BLaER1 treated with 17β-estradiol and CSF1 and Interleukin-3, amounts not matched to agents 10 nM and 100 nM (cell line): ENCODE results near the gene MTM1.
A peak's percentile ranks its signal among the peaks of the same experiment; 100 is the strongest.

ENCODE experiments used
- H3K27ac ChIP-seq, 11 experiments: shearing (Covaris generic); formaldehyde crosslinking; 2 replicates each; pipeline ENCODE4 v1.8.1; 2022
- H3K27me3 ChIP-seq, 11 experiments: shearing (Covaris generic); formaldehyde crosslinking; 2 replicates each; pipeline ENCODE4 v1.8.1; 2022
- H3K36me3 ChIP-seq, 11 experiments: shearing (Covaris generic); formaldehyde crosslinking; 2 replicates each; pipeline ENCODE4 v1.8.1; 2022
- H3K4me1 ChIP-seq, 10 experiments: shearing (Covaris generic); formaldehyde crosslinking; 2 replicates each; pipeline ENCODE4 v1.8.1; 2022
- H3K4me2 ChIP-seq, 11 experiments: shearing (Covaris generic); formaldehyde crosslinking; 2 replicates each; pipeline ENCODE4 v1.8.1; 2022
- H3K4me3 ChIP-seq, 10 experiments: shearing (Covaris generic); formaldehyde crosslinking; 2 replicates each; pipeline ENCODE4 v1.8.1; 2022
- H3K9ac ChIP-seq, 11 experiments: shearing (Covaris generic); formaldehyde crosslinking; 2 replicates each; pipeline ENCODE4 v1.8.1; 2022
- H3K9me3 ChIP-seq, 11 experiments: shearing (Covaris generic); formaldehyde crosslinking; replicated peaks in 1 of 11; 2 replicates each; pipeline ENCODE4 v1.8.1; 2022
- H4K20me1 ChIP-seq, 11 experiments: shearing (Covaris generic); formaldehyde crosslinking; 2 replicates each; pipeline ENCODE4 v1.8.1; 2022
- Cebpa-rat ChIP-seq, 11 experiments: shearing (Covaris generic); IDR thresholded peaks; 2 replicates each; pipeline ENCODE4 v1.8.1; 2022

The MTM1 gene

GRCh38 chrX:150536455-150537116 lies 31.8 kb upstream of the MTM1 start:
- Histone ChIP-seq H3K36me3 (0 out of 22 replicates have a peak, but pooled peaks cover 0 to 4% (median 0%) of the 10 kb centered on the region in 11 experiments), H3K27ac (no peak overlapping the region), H3K9ac (no peak overlapping the region), H3K27me3 (no peaks in the 10 kb centered on the region), H3K4me1 (peaks cover 0 to 18% (median 5%) of the 10 kb centered on the region in 10 experiments; a peak in 11 of 20 replicates), H3K4me2 (no peak overlapping the region), H3K9me3 (peaks cover 44 to 70% (median 56%) of the 10 kb centered on the region in 11 experiments), H3K4me3 (no peak overlapping the region), H4K20me1 (no peaks in the 10 kb centered on the region)
- TF ChIP-seq Cebpa-rat (IDR thresholded peaks at IDR 0.05), result no peak

GRCh38 chrX:150537851-150538250 lies 30.6 kb upstream of the MTM1 start:
- no peak for TF ChIP-seq Cebpa-rat (IDR thresholded peaks at IDR 0.05)
- Histone ChIP-seq H3K9ac (no peak overlapping the region), H3K27ac (no peak overlapping the region), H4K20me1 (no peaks in the 10 kb centered on the region), H3K9me3 (peaks cover 44 to 70% (median 56%) of the 10 kb centered on the region in 11 experiments), H3K4me1 (peaks cover 0 to 31% (median 17%) of the 10 kb centered on the region in 10 experiments; a peak in 16 of 20 replicates), H3K4me3 (no peak overlapping the region), H3K4me2 (peak overlapping the region in 5 of 11 experiments; percentile 2 to 19 (median 10); a peak in 6 of 22 replicates), H3K36me3 (0 out of 22 replicates have a peak, but pooled peaks cover 0 to 4% (median 0%) of the 10 kb centered on the region in 11 experiments), H3K27me3 (no peaks in the 10 kb centered on the region)

GRCh38 chrX:150540965-150541364 lies 27.5 kb upstream of the MTM1 start:
- Histone ChIP-seq H4K20me1 (no peaks in the 10 kb centered on the region), H3K4me2 (peak overlapping the region in 6 of 11 experiments; percentile 45 to 92 (median 83); a peak in 5 of 22 replicates), H3K27me3 (no peaks in the 10 kb centered on the region), H3K4me3 (no peak overlapping the region), H3K36me3 (0 out of 22 replicates have a peak, but pooled peaks cover 0 to 4% (median 0%) of the 10 kb centered on the region in 11 experiments), H3K9ac (no peak overlapping the region), H3K9me3 (peaks cover 24 to 45% (median 39%) of the 10 kb centered on the region in 11 experiments), H3K27ac (no peak overlapping the region), H3K4me1 (peaks cover 10 to 59% (median 41%) of the 10 kb centered on the region in 10 experiments; a peak in 18 of 20 replicates)
- no peak for TF ChIP-seq Cebpa-rat (IDR thresholded peaks at IDR 0.05)

- 0 out of 22 replicates have a peak overlapping the region, but pooled peaks of 1 of the 11 experiments have one; percentile 5 for H3K27ac ChIP-seq
- no peaks in the 10 kb centered on the region for H4K20me1 ChIP-seq
- peaks cover 5 to 26% (median 20%) of the 10 kb centered on the region in 11 experiments; a peak in 19 of 22 replicates for H3K9me3 ChIP-seq
- H3K4me2 ChIP-seq, result peak overlapping the region; percentile 15 to 92 (median 73); a peak in 20 of 22 replicates
- peaks cover 28 to 74% (median 60%) of the 10 kb centered on the region in 10 experiments for H3K4me1 ChIP-seq
- H3K4me3 ChIP-seq, result no peak overlapping the region
- H3K27me3 ChIP-seq, result no peaks in the 10 kb centered on the region
- H3K9ac ChIP-seq, result peak overlapping the region in 3 of 11 experiments; percentile 9 to 21 (median 12); a peak in 2 of 22 replicates
- no peaks in the 10 kb centered on the region for H3K36me3 ChIP-seq
- TF ChIP-seq Cebpa-rat (IDR thresholded peaks at IDR 0.05), result no peak
Observed at GRCh38 chrX:150542846-150543229, 25.6 kb upstream of the MTM1 start.

GRCh38 chrX:150543230-150544155 lies 24.9 kb upstream of the MTM1 start:
- Histone ChIP-seq H3K9me3 (peaks cover 4 to 19% (median 14%) of the 10 kb centered on the region in 11 experiments; a peak in 13 of 22 replicates), H3K4me1 (peaks cover 34 to 76% (median 67%) of the 10 kb centered on the region in 10 experiments), H3K4me2 (peak overlapping the region; percentile 15 to 92 (median 73); a peak in 20 of 22 replicates), H3K36me3 (no peaks in the 10 kb centered on the region), H3K27me3 (no peaks in the 10 kb centered on the region), H3K9ac (peak overlapping the region in 3 of 11 experiments; percentile 9 to 21 (median 12); a peak in 3 of 22 replicates), H4K20me1 (no peaks in the 10 kb centered on the region), H3K4me3 (no peak overlapping the region), H3K27ac (peak overlapping the region in 1 of 11 experiments; percentile 5; a peak in 1 of 22 replicates)
- TF ChIP-seq Cebpa-rat (IDR thresholded peaks at IDR 0.05), result no peak

GRCh38 chrX:150544222-150544787 lies 24.1 kb upstream of the MTM1 start:
- H3K27ac ChIP-seq, result peak overlapping the region in 1 of 11 experiments; percentile 7; a peak in 1 of 22 replicates
- H3K4me2 ChIP-seq, result peak overlapping the region in 9 of 11 experiments; percentile 51 to 92 (median 73); a peak in 18 of 22 replicates
- no peak overlapping the region for H3K9ac ChIP-seq
- peaks cover 42 to 81% (median 70%) of the 10 kb centered on the region in 10 experiments for H3K4me1 ChIP-seq
- no peak overlapping the region for H3K4me3 ChIP-seq
- no peaks in the 10 kb centered on the region for H4K20me1 ChIP-seq
- H3K9me3 ChIP-seq, result peaks cover 2 to 11% (median 6%) of the 10 kb centered on the region in 11 experiments; a peak in 9 of 22 replicates
- TF ChIP-seq Cebpa-rat (IDR thresholded peaks at IDR 0.05), result no peak
- H3K36me3 ChIP-seq, result no peaks in the 10 kb centered on the region
- H3K27me3 ChIP-seq, result no peaks in the 10 kb centered on the region

GRCh38 chrX:150544835-150545770 lies 23.3 kb upstream of the MTM1 start:
- no peaks in the 10 kb centered on the region for H4K20me1 ChIP-seq
- H3K36me3 ChIP-seq, result no peaks in the 10 kb centered on the region
- H3K4me3 ChIP-seq, result no peak overlapping the region
- H3K4me1 ChIP-seq, result peaks cover 47 to 83% (median 72%) of the 10 kb centered on the region in 10 experiments
- no peak for TF ChIP-seq Cebpa-rat (IDR thresholded peaks at IDR 0.05)
- no peaks in the 10 kb centered on the region for H3K27me3 ChIP-seq
- no peak overlapping the region for H3K9ac ChIP-seq
- peak overlapping the region in 7 of 11 experiments; percentile 65 to 95 (median 92); a peak in 13 of 22 replicates for H3K4me2 ChIP-seq
- H3K27ac ChIP-seq, result no peak overlapping the region
- peaks cover 0 to 3% (median under 1%) of the 10 kb centered on the region in 11 experiments; a peak in 1 of 22 replicates for H3K9me3 ChIP-seq
